ENCODE measurements around the gene DGKK. TPM values are rescaled to one million over a fixed set of nuclear protein-coding genes. Genes with fewer than 3 reads are reported as not detected.
A peak's percentile ranks its signal among the peaks of the same experiment; 100 is the strongest.

The DGKK gene
- total RNA-seq, 3 donors from 2014 or later: not detected

DNA sequence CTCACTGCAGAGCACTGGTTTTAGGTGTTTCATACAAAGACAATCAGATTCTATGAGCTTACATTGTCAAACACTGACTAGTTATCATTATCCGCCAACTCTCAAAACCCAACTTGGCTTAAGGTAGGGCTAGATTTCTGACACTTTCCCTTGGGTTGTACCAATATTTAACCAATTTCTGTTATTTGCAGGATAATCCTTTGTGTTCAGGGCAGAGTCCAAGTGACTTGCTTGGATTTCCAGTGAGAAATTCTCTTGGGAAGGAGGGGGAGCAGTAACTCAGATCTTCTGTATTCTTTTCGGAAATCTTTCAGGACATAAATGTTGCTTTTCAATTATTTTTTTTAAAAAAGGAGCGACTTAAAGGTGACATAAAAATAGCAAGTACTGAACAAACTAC, 23.1 kb downstream of the DGKK start:
- Histone ChIP-seq H3K4me3 (no peak overlapping the region), H3K36me3 (ENCODE audit: low read depth) (no peaks in the 10 kb centered on the region), H3K9me3 (no peaks in the 10 kb centered on the region), H3K4me1 (ENCODE audit: low read depth) (no peaks in the 10 kb centered on the region)
- no peak for ATAC-seq
- DNase-seq: no peak
- intact Hi-C loops (cut with DNase I, micrococcal nuclease): no loop called here
- TF ChIP-seq, protein P1, sequence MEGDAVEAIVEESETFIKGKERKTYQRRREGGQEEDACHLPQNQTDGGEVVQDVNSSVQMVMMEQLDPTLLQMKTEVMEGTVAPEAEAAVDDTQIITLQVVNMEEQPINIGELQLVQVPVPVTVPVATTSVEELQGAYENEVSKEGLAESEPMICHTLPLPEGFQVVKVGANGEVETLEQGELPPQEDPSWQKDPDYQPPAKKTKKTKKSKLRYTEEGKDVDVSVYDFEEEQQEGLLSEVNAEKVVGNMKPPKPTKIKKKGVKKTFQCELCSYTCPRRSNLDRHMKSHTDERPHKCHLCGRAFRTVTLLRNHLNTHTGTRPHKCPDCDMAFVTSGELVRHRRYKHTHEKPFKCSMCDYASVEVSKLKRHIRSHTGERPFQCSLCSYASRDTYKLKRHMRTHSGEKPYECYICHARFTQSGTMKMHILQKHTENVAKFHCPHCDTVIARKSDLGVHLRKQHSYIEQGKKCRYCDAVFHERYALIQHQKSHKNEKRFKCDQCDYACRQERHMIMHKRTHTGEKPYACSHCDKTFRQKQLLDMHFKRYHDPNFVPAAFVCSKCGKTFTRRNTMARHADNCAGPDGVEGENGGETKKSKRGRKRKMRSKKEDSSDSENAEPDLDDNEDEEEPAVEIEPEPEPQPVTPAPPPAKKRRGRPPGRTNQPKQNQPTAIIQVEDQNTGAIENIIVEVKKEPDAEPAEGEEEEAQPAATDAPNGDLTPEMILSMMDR (IDR thresholded peaks at IDR 0.05): no peak

DNA sequence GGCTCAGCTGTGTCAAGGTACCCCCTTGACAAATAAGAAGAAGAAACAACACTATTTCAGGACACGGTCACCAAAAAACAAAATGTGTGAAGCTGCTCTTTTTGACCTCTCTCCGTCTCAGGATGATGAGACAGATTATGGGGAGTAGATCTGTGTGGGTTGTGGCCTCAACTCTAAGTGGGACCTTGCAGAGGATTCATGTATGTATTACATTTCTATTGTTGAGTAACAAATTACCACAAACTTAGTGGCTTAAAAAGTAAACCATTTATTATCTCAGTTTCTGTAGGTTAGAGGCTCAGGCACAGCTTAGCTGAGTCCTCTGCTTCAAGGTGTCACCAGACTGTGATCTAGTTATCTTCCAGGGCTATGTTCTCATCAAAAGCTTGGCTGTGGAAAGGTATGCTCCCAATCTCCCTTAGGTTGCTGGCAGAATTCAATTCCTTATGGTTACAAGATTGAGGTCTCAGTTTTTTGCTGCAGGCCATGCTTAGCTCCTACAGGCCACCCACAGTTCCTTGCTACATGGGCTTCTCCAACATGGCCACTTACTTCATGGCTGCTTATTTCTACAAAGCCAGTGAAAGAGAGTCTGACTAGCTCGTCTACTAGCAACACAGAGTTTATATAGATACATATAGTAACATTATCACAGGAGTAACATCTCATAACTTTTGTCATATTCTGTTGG, 28.1 kb downstream of the DGKK start:
- H3K4me3 ChIP-seq: no peak overlapping the region
- TF ChIP-seq, protein P1 (IDR thresholded peaks at IDR 0.05): no peak
- no peaks in the 10 kb centered on the region for H3K9me3 ChIP-seq
- no peak for DNase-seq
- no peaks in the 10 kb centered on the region for H3K36me3 ChIP-seq (ENCODE audit: low read depth)
- H3K4me1 ChIP-seq (ENCODE audit: low read depth): no peaks in the 10 kb centered on the region
- no peak for ATAC-seq
- intact Hi-C loops (cut with DNase I, micrococcal nuclease): no loop called here

DNA sequence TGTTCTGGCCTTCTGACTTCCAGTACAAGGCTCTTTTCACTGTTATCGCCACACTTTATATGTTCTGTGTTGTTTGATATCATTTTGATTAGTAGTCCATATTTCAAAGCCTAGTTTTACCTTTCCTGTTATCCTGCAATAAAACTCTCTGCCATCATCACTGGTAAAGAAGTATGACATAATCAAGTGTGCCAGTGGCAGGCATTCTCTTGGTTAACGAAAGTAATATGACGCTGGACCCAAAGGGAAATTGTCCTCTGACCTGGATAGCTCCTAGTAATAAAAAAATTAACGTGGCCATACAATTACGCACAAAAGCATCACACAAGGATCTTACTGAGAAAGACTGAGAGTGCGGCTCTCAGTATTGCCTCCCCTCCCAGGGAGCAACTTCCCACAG, 33.8 kb downstream of the DGKK start:
- peak; percentile 70 for ATAC-seq
- H3K9me3 ChIP-seq: no peaks in the 10 kb centered on the region

DNA sequence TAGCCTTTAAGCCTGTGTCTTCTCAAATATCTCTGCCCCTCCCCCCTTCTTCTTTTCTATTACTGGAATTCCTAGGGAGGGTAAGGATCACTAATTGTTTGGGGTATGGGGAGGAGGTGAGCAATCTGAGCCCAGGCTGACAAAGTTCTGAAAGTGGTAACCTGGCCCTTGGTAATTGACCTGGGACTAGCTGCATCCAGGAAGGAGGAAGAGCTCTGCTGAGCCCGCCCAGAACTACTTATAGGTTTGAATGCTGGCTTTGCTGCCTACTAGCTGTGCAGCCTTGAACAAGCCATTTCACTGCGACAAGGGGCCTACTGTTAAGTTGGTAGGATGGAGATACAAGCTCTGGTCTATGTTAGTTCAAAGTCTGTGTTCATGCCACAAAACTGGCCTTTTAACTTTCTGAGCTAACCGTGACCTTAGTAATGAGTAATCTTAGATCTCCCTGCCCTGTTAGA, 37.8 kb downstream of the DGKK start:
- Histone ChIP-seq H3K9me3 (no peaks in the 10 kb centered on the region), H3K4me3 (no peak overlapping the region), H3K4me1 (ENCODE audit: low read depth) (no peaks in the 10 kb centered on the region), H3K36me3 (ENCODE audit: low read depth) (no peaks in the 10 kb centered on the region)
- DNase-seq (no peak), ATAC-seq (no peak)
- TF ChIP-seq, protein P1 (IDR thresholded peaks at IDR 0.05): no peak
- intact Hi-C loops (cut with DNase I, micrococcal nuclease): no loop called here

More for the DNA sequence above, 33.8 kb downstream of the DGKK start:
- Histone ChIP-seq H3K36me3 (ENCODE audit: low read depth) (no peaks in the 10 kb centered on the region), H3K4me1 (ENCODE audit: low read depth) (no peaks in the 10 kb centered on the region), H3K4me3 (no peak overlapping the region)
- intact Hi-C loops (cut with DNase I, micrococcal nuclease): no loop called here
- no peak for DNase-seq
- TF ChIP-seq, protein P1 (IDR thresholded peaks at IDR 0.05): no peak

DNA sequence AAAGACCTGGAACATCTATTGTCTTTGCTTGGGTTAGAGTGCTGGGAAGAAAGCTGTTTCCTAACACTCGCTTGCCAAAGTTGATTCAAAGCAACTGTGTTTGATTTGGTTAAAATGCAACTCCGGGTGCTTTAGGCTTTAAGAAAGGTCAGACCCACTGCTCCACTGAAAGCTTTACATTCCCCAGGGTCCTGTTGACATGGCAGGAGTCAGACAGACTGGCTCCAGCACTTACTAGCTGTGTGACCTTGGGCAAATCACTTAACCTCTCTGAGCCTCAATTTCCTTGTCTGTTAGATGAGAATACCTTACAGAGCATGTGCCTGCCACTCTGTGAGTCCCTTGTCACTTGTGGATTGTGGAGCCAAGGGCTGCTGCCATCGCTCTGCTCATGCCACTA, 39.0 kb downstream of the DGKK start:
- Histone ChIP-seq H3K9me3 (no peaks in the 10 kb centered on the region), H3K4me1 (ENCODE audit: low read depth) (no peaks in the 10 kb centered on the region), H3K36me3 (ENCODE audit: low read depth) (no peaks in the 10 kb centered on the region), H3K4me3 (no peak overlapping the region)
- ATAC-seq: no peak
- no peak for DNase-seq
- intact Hi-C loops (cut with DNase I, micrococcal nuclease): no loop called here
- TF ChIP-seq, protein P1 (IDR thresholded peaks at IDR 0.05): no peak

Data from mucosa of descending colon (tissue), 3 donors.